Measurements from ENCODE around the gene PPP1R14D.

Gene PPP1R14D

GRCh38 chr15:40799523-40799922 is 29.0 kb downstream of the PPP1R14D start:
- in situ Hi-C loops (cut with HindIII; ENCODE audit: low sequenced_read_pairs): no loop called here
- TF ChIP-seq, protein P1, sequence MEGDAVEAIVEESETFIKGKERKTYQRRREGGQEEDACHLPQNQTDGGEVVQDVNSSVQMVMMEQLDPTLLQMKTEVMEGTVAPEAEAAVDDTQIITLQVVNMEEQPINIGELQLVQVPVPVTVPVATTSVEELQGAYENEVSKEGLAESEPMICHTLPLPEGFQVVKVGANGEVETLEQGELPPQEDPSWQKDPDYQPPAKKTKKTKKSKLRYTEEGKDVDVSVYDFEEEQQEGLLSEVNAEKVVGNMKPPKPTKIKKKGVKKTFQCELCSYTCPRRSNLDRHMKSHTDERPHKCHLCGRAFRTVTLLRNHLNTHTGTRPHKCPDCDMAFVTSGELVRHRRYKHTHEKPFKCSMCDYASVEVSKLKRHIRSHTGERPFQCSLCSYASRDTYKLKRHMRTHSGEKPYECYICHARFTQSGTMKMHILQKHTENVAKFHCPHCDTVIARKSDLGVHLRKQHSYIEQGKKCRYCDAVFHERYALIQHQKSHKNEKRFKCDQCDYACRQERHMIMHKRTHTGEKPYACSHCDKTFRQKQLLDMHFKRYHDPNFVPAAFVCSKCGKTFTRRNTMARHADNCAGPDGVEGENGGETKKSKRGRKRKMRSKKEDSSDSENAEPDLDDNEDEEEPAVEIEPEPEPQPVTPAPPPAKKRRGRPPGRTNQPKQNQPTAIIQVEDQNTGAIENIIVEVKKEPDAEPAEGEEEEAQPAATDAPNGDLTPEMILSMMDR (IDR thresholded peaks at IDR 0.05; ENCODE audit: low read depth, low read length, missing control alignments): no peak
- no peak overlapping the region for H3K4me3 ChIP-seq (ENCODE audit: low read depth, low read length)
- DNase-seq (ENCODE audit: low read depth): no peak

DNA sequence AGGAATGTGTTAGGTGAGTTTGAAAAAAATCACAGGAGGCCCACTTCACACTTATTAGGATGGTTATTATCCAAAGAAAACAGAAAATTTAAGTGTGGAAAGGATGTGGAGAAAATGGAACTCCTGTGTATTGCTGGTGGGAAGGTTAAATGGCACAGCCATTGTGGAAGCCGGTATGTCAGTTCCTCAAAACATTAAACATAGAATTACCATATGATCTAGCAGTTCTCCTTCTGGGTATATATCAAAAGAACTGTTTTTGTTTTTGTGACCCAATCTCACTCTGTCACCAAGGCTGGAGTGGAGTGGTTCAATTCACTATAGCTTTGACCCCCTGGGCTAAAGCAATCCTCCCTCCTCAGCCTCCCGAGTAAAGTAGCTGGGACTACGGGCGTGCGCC is 32.0 kb downstream of the PPP1R14D start:
- TF ChIP-seq, protein P1 (IDR thresholded peaks at IDR 0.05; ENCODE audit: low read depth, low read length, missing control alignments): no peak
- DNase-seq (ENCODE audit: low read depth): no peak
- in situ Hi-C loops (cut with HindIII; ENCODE audit: low sequenced_read_pairs): no loop called here
- H3K4me3 ChIP-seq (ENCODE audit: low read depth, low read length): no peak overlapping the region

- H3K4me3 ChIP-seq (ENCODE audit: low read depth, low read length): no peak overlapping the region
- no peak for DNase-seq (ENCODE audit: low read depth)
- TF ChIP-seq, protein P1 (IDR thresholded peaks at IDR 0.05; ENCODE audit: low read depth, low read length, missing control alignments): no peak
- in situ Hi-C loops (cut with HindIII; ENCODE audit: low sequenced_read_pairs): no loop called here
Observed at GRCh38 chr15:40796041-40796440, 32.5 kb downstream of the PPP1R14D start.

DNA sequence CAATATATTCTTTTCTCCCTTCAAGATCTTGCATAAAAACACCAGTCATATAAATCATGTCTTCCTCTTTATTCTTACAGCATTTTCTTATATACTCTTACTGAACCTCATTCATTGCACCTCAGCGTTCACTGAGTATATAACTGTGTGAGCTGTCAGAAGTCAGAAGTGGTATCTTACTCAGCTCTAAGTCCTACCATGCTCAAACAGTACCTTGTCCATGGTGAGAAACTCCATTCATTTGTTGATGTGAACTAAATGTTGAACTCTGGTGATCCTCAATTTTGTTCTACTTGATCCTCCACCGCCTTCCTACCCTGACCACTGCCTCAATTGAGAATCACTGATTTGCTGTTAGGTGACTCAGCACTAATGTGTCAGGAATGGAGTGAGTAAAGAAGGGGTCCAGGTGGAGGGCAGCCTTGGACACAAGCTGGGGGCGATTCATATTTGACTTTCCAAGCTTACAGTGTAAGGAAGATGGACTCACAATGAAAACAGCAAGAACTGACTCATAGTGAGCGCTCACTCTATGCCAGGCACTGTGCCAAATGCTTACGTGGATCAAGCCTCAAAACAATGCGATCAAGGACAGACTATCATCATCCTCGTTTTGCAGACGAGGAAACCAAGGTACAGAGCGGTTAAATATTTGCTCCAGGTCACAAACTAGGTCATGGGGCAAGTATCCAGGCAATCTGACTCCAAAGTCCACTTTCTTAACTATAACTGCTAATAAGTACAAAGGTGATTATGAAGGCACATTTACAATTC is 35.1 kb downstream of the PPP1R14D start:
- TF ChIP-seq, protein P1 (IDR thresholded peaks at IDR 0.05; ENCODE audit: low read depth, low read length, missing control alignments): no peak
- no peak overlapping the region for H3K4me3 ChIP-seq (ENCODE audit: low read depth, low read length)
- in situ Hi-C loops (cut with HindIII; ENCODE audit: low sequenced_read_pairs): no loop called here
- DNase-seq (ENCODE audit: low read depth): peak; percentile 88

GRCh38 chr15:40792394-40792793 is 36.1 kb downstream of the PPP1R14D start:
- no peak overlapping the region for H3K4me3 ChIP-seq (ENCODE audit: low read depth, low read length)
- DNase-seq (ENCODE audit: low read depth): no peak
- TF ChIP-seq, protein P1 (IDR thresholded peaks at IDR 0.05; ENCODE audit: low read depth, low read length, missing control alignments): no peak
- in situ Hi-C loops (cut with HindIII; ENCODE audit: low sequenced_read_pairs): no loop called here

- TF ChIP-seq, protein P1 (IDR thresholded peaks at IDR 0.05; ENCODE audit: low read depth, low read length, missing control alignments): no peak
- in situ Hi-C loops (cut with HindIII; ENCODE audit: low sequenced_read_pairs): no loop called here
- no peak for DNase-seq (ENCODE audit: low read depth)
- no peak overlapping the region for H3K4me3 ChIP-seq (ENCODE audit: low read depth, low read length)
Observed at GRCh38 chr15:40790718-40791117, 37.8 kb downstream of the PPP1R14D start.

Measured in astrocyte of the cerebellum (primary cell).